Panc1 (cell line): Measurements from ENCODE around the gene SYAP1. TPM values are rescaled to one million over a fixed set of nuclear protein-coding genes. Genes with fewer than 3 reads are reported as not detected.

Experiments
- ATAC-seq: fragments of 200-7000 bp; cut with Tn5 transposase; 2 replicates; pipeline ENCODE4 v1.9.1; 2020; ENCODE audit warnings: mild to moderate bottlenecking, moderate library complexity
- BruUV-seq: library from RNA; stranded (reverse); fragments of 400-500 nt; replicated peaks from 2 replicates; lab custom pipeline; 2021; lab: Mats Ljungman, UMichigan
- CTCF ChIA-PET: fragments of 300-600 bp; sonication (Branson Sonifier 250); formaldehyde crosslinking; loops from one replicate; lab custom pipeline; 2022; ENCODE audit warnings: antibody characterized with exemption; lab: Charles Lee
- POLR2A ChIA-PET: fragments of 300-600 bp; sonication (Branson Sonifier 250); formaldehyde crosslinking; loops from one replicate; lab custom pipeline; 2022; ENCODE audit warnings: antibody characterized with exemption; lab: Charles Lee
- DNase-seq: peaks from one replicate; pipeline ENCODE4 v3.0.0-alpha.2; 2010; ENCODE audit warnings: low read depth, low spot score
- H3K27ac ChIP-seq: 2 replicates; pipeline ENCODE4 v1.5.1; 2011; ENCODE audit warnings: mild to moderate bottlenecking, low read length, inconsistent platforms
- H3K27me3 ChIP-seq: fragments of 200-500 bp; sonication (Bioruptor generic); 2 replicates; pipeline ENCODE4 v1.6.0; 2014; ENCODE audit warnings: low read length, inconsistent platforms; ENCODE audit not compliant: control insufficient read depth, insufficient read depth
- H3K36me3 ChIP-seq: fragments of 200-500 bp; sonication (Bioruptor generic); 2 replicates; pipeline ENCODE4 v1.5.1; 2014; ENCODE audit warnings: inconsistent platforms, mild to moderate bottlenecking, low read length, moderate library complexity; ENCODE audit not compliant: control insufficient read depth, insufficient read depth
- H3K4me1 ChIP-seq: 2 replicates; pipeline ENCODE4 v1.5.1; 2011; ENCODE audit warnings: inconsistent platforms, mild to moderate bottlenecking, low read length, moderate library complexity; ENCODE audit not compliant: control insufficient read depth, insufficient read depth
- H3K4me3 ChIP-seq, 2 experiments: 2 replicates each; pipeline ENCODE4 v1.5.1; 2011 to 2012; ENCODE audit warnings: low read depth in 2 of 2, low read length in 2 of 2, mild to moderate bottlenecking in 2 of 2, inconsistent platforms in 1 of 2, moderate library complexity in 1 of 2
- H3K9me3 ChIP-seq: fragments of 200-500 bp; sonication (Bioruptor generic); 2 replicates; pipeline ENCODE4 v1.5.1; 2014; ENCODE audit warnings: low read depth, mild to moderate bottlenecking, inconsistent platforms, low read length, moderate library complexity; ENCODE audit not compliant: control insufficient read depth, insufficient read depth
- CTCF ChIP-seq: fragments of 450-650 bp; IDR thresholded peaks from 2 replicates; pipeline ENCODE4 v1.5.1; 2017; ENCODE audit warnings: mild to moderate bottlenecking
- POLR2AphosphoS5 ChIP-seq: IDR thresholded peaks from 2 replicates; pipeline ENCODE4 v1.6.1; 2012; ENCODE audit warnings: mild to moderate bottlenecking, low read depth, low read length, moderate library complexity
- REST ChIP-seq, 2 experiments: IDR thresholded peaks; 2 replicates each; pipeline ENCODE4 v1.6.1; 2011 to 2012; ENCODE audit warnings: low read depth in 2 of 2, control low read depth in 1 of 2, low read length in 1 of 2, mild to moderate bottlenecking in 1 of 2, moderate library complexity in 1 of 2; ENCODE audit not compliant: insufficient read depth in 1 of 2
- SIN3A ChIP-seq: IDR thresholded peaks from 2 replicates; pipeline ENCODE4 v1.6.1; 2012; ENCODE audit warnings: low read depth, mild to moderate bottlenecking, low read length, moderate library complexity, borderline replicate concordance; ENCODE audit not compliant: insufficient read depth
- TCF7L2 ChIP-seq: IDR thresholded peaks from 2 replicates; pipeline ENCODE4 v1.6.1; 2011; ENCODE audit warnings: mild to moderate bottlenecking, low read depth, low read length, inconsistent platforms
- in situ Hi-C: cut with HindIII; loops from 2 replicates; pipeline ENCODE4 v1.10.0; 2016; ENCODE audit warnings: low sequenced_read_pairs, low pct_unique_long_range_greater_than_20kb
- intact Hi-C: fragments of 100-400 bp; cut with micrococcal nuclease; formaldehyde crosslinking; loops from one replicate; pipeline ENCODE4 v1.10.0; 2022; ENCODE audit not compliant: unreplicated experiment
- total RNA-seq: library from RNA; stranded (reverse); gene quantifications from one replicate; pipeline ENCODE4 v1.2.1, GENCODE V29; 2021; ENCODE audit not compliant: unreplicated experiment

The SYAP1 gene
- total RNA-seq, 1 experiment from 2014 or later: 23.4 TPM

GRCh38 chrX:16771483-16772398 is 52.3 kb downstream of the SYAP1 start:
- Histone ChIP-seq H3K4me1 (peaks cover 6% of the 10 kb centered on the region; the same call in 1 of the 2 replicates), H3K27me3 (no peaks in the 10 kb centered on the region), H3K36me3 (no peaks in the 10 kb centered on the region), H3K4me3 (no peak overlapping the region), H3K9me3 (no peaks in the 10 kb centered on the region), H3K27ac (peak overlapping the region; percentile 84)
- ATAC-seq: peak; percentile 96
- intact Hi-C loops: no loop called here
- DNase-seq: peak; percentile 20
- TF ChIP-seq POLR2AphosphoS5 (peak; percentile 98), SIN3A (peak; percentile 64; the same call in 1 of the 2 replicates), REST (IDR thresholded peaks at IDR 0.05; ENCODE audit: insufficient read depth in 1 of 2, low read depth in 2 of 2, low read length in 1 of 2) (no peak)
- ChIA-PET POLR2A (interaction anchor here (0.6 to 1.0 kb wide), 5 partner anchors 10 to 131 kb away, joined by 3 read pairs; partner anchors contain the start of gene SYAP1), CTCF (no interaction called here)
- in situ Hi-C loops: no loop called here
- BruUV-seq: TSS peak; percentile 100

GRCh38 chrX:16772460-16772859 is 53.0 kb downstream of the SYAP1 start:
- ChIA-PET CTCF (no interaction called here), POLR2A (interaction anchor here (0.6 to 0.7 kb wide), 3 partner anchors 35 to 175 kb away, joined by 3 to 6 read pairs (median 3); no protein-coding TSS in a partner anchor)
- in situ Hi-C loops (no loop called here), intact Hi-C loops (no loop called here)
- H3K36me3 ChIP-seq: no peaks in the 10 kb centered on the region
- H3K4me1 ChIP-seq: peaks cover 6% of the 10 kb centered on the region; the same call in 1 of the 2 replicates
- no peak for ATAC-seq
- DNase-seq: no peak
- BruUV-seq: no TSS peak
- no peaks in the 10 kb centered on the region for H3K27me3 ChIP-seq
- TF ChIP-seq CTCF (no peak), REST (IDR thresholded peaks at IDR 0.05; ENCODE audit: insufficient read depth in 1 of 2, low read depth in 2 of 2, low read length in 1 of 2) (no peak), POLR2AphosphoS5 (no peak), SIN3A (no peak), TCF7L2 (no peak)
- no peak overlapping the region for H3K4me3 ChIP-seq
- no peaks in the 10 kb centered on the region for H3K9me3 ChIP-seq
- H3K27ac ChIP-seq: peak overlapping the region; percentile 84
